Liver (tissue), 9 donors: ENCODE data around the gene ETDA. TPM values are rescaled to one million over a fixed set of nuclear protein-coding genes. Genes with fewer than 3 reads are reported as not detected.

ENCODE experiments used
- DNase-seq: peaks from one replicate; pipeline ENCODE4 v3.0.0-alpha.2; 2017; ENCODE audit warnings: low spot score
- H3K27ac ChIP-seq, 2 donors: one replicate each; pipeline ENCODE4 v1.7.0; 2013; ENCODE audit warnings: inconsistent platforms in 2 of 2, low read length in 2 of 2, control low read depth in 1 of 2, low read depth in 1 of 2, mild to moderate bottlenecking in 1 of 2
- H3K27me3 ChIP-seq, 4 donors: one replicate each; pipeline versions ENCODE4 v1.6.1 to v1.7.0; 2013; ENCODE audit warnings: low read length in 3 of 4, inconsistent platforms in 1 of 4, mild to moderate bottlenecking in 1 of 4, moderate library complexity in 1 of 4; ENCODE audit not compliant: control insufficient read depth in 4 of 4, insufficient read depth in 4 of 4
- H3K36me3 ChIP-seq, 4 donors: one replicate each; pipeline versions ENCODE4 v1.6.1 to v1.7.0; 2013; ENCODE audit warnings: low read length in 3 of 4, mild to moderate bottlenecking in 3 of 4, low read depth in 1 of 4, moderate library complexity in 1 of 4; ENCODE audit not compliant: control insufficient read depth in 4 of 4, insufficient read depth in 3 of 4
- H3K4me1 ChIP-seq, 4 donors: one replicate each; pipeline versions ENCODE4 v1.6.1 to v1.7.0; 2013; ENCODE audit warnings: low read length in 3 of 4, mild to moderate bottlenecking in 3 of 4, moderate library complexity in 1 of 4; ENCODE audit not compliant: control insufficient read depth in 4 of 4, insufficient read depth in 4 of 4
- H3K4me3 ChIP-seq, 3 donors: one replicate each; pipeline versions ENCODE4 v1.6.1 to v1.7.0; 2013; ENCODE audit warnings: low read length in 3 of 3, control low read depth in 1 of 3, low read depth in 1 of 3, mild to moderate bottlenecking in 1 of 3
- H3K9ac ChIP-seq, 2 donors: one replicate each; pipeline ENCODE4 v1.7.0; 2013; ENCODE audit warnings: low read length in 2 of 2, mild to moderate bottlenecking in 2 of 2, moderate library complexity in 2 of 2, control low read depth in 1 of 2, low read depth in 1 of 2
- H3K9me3 ChIP-seq, 4 donors: one replicate each; pipeline versions ENCODE4 v1.6.1 to v1.7.0; 2013; ENCODE audit warnings: low read length in 3 of 4; ENCODE audit not compliant: control insufficient read depth in 4 of 4
- EGR1 ChIP-seq, 2 donors: IDR thresholded peaks; 2 replicates each; pipeline ENCODE4 v1.6.1; 2016 to 2018; ENCODE audit warnings: antibody characterized with exemption in 2 of 2, low read depth in 2 of 2
- FOXA1 ChIP-seq: IDR thresholded peaks from 2 replicates; pipeline ENCODE4 v1.6.1; 2016; ENCODE audit warnings: antibody characterized with exemption
- FOXA2 ChIP-seq: IDR thresholded peaks from 2 replicates; pipeline ENCODE4 v1.6.1; 2016; ENCODE audit warnings: antibody characterized with exemption
- GABPA ChIP-seq, 2 donors: IDR thresholded peaks in 1 of 2; conservative IDR thresholded peaks in 1 of 2; 2 replicates each; pipeline ENCODE4 v1.6.1; 2016; ENCODE audit warnings: antibody characterized with exemption in 2 of 2, mild to moderate bottlenecking in 1 of 2, moderate library complexity in 1 of 2
- HNF4A ChIP-seq, 2 donors: conservative IDR thresholded peaks; 2 replicates each; pipeline ENCODE4 v1.6.1; 2016; ENCODE audit warnings: antibody characterized with exemption in 2 of 2, mild to moderate bottlenecking in 2 of 2
- HNF4G ChIP-seq: IDR thresholded peaks from 2 replicates; pipeline ENCODE4 v1.6.1; 2016; ENCODE audit warnings: antibody characterized with exemption
- JUND ChIP-seq, 2 donors: IDR thresholded peaks; 2 replicates each; pipeline ENCODE4 v1.6.1; 2016; ENCODE audit warnings: antibody characterized with exemption in 2 of 2
- NR2F2 ChIP-seq: IDR thresholded peaks from 2 replicates; pipeline ENCODE4 v1.6.1; 2016; ENCODE audit warnings: antibody characterized with exemption
- RAD21 ChIP-seq, 2 donors: IDR thresholded peaks; 2 replicates each; pipeline ENCODE4 v1.6.1; 2016; ENCODE audit warnings: antibody characterized with exemption in 2 of 2, mild to moderate bottlenecking in 2 of 2
- RXRA ChIP-seq, 2 donors: IDR thresholded peaks; 2 replicates each; pipeline ENCODE4 v1.6.1; 2017 to 2018; ENCODE audit warnings: antibody characterized with exemption in 2 of 2, mild to moderate bottlenecking in 1 of 2
- SP1 ChIP-seq: IDR thresholded peaks from 2 replicates; pipeline ENCODE4 v1.6.1; 2018; ENCODE audit warnings: antibody characterized with exemption, mild to moderate bottlenecking
- TAF1 ChIP-seq: conservative IDR thresholded peaks from 2 replicates; pipeline ENCODE4 v1.6.1; 2016; ENCODE audit warnings: antibody characterized with exemption, mild to moderate bottlenecking
- YY1 ChIP-seq: IDR thresholded peaks from 2 replicates; pipeline ENCODE4 v1.6.1; 2016; ENCODE audit warnings: antibody characterized with exemption, mild to moderate bottlenecking
- WGBS: extraction: QIAGEN DNeasy Blood & Tissue Kit; methylation state at CpG from one replicate; pipeline ENCODE4 v1.1.7; 2013; 5-methylcytosine and 5-hydroxymethylcytosine counted together
- polyA plus RNA-seq, 2 donors: library from polyadenylated mRNA; stranded (reverse) in 1 of 2; unstranded in 1 of 2; fragments of 200-250 nt in 1 of 2; fragments of >200 nt in 1 of 2; fragmentation: Nextera tagmentation in 1 of 2; extraction: Ambion mirVana in 1 of 2; gene quantifications; one replicate each; pipeline versions ENCODE4 v1.2.1 to v1.2.3, GENCODE V29; 2013 to 2015
- total RNA-seq, 2 donors: library from RNA; depleted of rRNA; stranded (reverse); fragments of >200 nt; gene quantifications; one replicate each; pipeline ENCODE4 v1.2.3, GENCODE V29; 2014
- TF ChIP-seq, protein P1 (sequence below): IDR thresholded peaks from 2 replicates; pipeline ENCODE4 v1.6.1; 2016; ENCODE audit warnings: antibody characterized with exemption
- TF ChIP-seq, protein P2 (sequence below): fragments of 150-350 bp; IDR thresholded peaks from 2 replicates; pipeline ENCODE4 v1.5.1; 2017; ENCODE audit warnings: improper control_type of control experiment, low read depth, low read length; ENCODE audit not compliant: missing input control
- TF ChIP-seq, protein P3 (sequence below): IDR thresholded peaks from 2 replicates; pipeline ENCODE4 v1.6.1; 2016; ENCODE audit warnings: antibody characterized with exemption
- TF ChIP-seq, protein P4 (sequence below): IDR thresholded peaks from 2 replicates; pipeline ENCODE4 v1.6.1; 2016; ENCODE audit warnings: antibody characterized with exemption
- TF ChIP-seq, protein P5 (sequence below): IDR thresholded peaks from 2 replicates; pipeline ENCODE4 v1.6.1; 2016; ENCODE audit warnings: antibody characterized with exemption, mild to moderate bottlenecking
- donor health status: healthy.
- donor health status: healthy.
- donor health status: healthy.
- donor health status: healthy.
- donor health status: healthy.

ETDA gene
- total and polyA plus RNA-seq, 4 donors: not detected

DNA sequence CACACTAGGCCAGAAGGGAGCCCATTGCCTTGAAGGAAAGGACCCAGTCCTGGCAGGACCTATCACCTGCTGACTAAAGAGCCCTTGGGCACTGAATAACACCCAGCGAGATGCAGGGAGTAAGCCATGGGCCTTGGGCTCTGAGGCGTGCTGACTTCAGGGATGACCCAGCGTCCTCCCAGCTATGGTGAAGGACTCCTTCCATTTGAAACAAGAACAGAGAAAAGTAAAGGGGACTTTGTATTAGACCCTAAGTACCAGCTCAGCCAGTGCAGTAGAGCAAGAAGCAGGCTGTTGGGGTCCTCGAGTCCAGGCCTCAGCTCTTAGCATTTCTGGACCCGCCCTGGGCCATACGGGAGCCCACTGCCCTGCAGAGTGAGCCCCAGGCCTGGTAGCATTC lies 5.1 kb downstream of the ETDA start:
- H3K9me3 ChIP-seq: peaks cover 0 to 1% (median 0%) of the 10 kb centered on the region in 4 donors
- no peaks in the 10 kb centered on the region for H3K4me1 ChIP-seq

More for the DNA sequence above, 5.1 kb downstream of the ETDA start:
- Histone ChIP-seq H3K36me3 (no peaks in the 10 kb centered on the region), H3K27ac (no peak overlapping the region), H3K4me3 (no peak overlapping the region), H3K9ac (no peak overlapping the region), H3K27me3 (no peaks in the 10 kb centered on the region)
- no peak for TF ChIP-seq FOXA1
- TF ChIP-seq HNF4G: no peak
- no peak for TF ChIP-seq GABPA (IDR thresholded peaks at IDR 0.05 in 1 of 2, conservative IDR thresholded peaks at IDR 0.05 in 1 of 2)
- TF ChIP-seq, protein P1, sequence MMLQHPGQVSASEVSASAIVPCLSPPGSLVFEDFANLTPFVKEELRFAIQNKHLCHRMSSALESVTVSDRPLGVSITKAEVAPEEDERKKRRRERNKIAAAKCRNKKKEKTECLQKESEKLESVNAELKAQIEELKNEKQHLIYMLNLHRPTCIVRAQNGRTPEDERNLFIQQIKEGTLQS: no peak
- TF ChIP-seq, protein P2, sequence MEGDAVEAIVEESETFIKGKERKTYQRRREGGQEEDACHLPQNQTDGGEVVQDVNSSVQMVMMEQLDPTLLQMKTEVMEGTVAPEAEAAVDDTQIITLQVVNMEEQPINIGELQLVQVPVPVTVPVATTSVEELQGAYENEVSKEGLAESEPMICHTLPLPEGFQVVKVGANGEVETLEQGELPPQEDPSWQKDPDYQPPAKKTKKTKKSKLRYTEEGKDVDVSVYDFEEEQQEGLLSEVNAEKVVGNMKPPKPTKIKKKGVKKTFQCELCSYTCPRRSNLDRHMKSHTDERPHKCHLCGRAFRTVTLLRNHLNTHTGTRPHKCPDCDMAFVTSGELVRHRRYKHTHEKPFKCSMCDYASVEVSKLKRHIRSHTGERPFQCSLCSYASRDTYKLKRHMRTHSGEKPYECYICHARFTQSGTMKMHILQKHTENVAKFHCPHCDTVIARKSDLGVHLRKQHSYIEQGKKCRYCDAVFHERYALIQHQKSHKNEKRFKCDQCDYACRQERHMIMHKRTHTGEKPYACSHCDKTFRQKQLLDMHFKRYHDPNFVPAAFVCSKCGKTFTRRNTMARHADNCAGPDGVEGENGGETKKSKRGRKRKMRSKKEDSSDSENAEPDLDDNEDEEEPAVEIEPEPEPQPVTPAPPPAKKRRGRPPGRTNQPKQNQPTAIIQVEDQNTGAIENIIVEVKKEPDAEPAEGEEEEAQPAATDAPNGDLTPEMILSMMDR: no peak
- no peak for TF ChIP-seq RAD21 (IDR thresholded peaks at IDR 0.05)
- TF ChIP-seq, protein P3, sequence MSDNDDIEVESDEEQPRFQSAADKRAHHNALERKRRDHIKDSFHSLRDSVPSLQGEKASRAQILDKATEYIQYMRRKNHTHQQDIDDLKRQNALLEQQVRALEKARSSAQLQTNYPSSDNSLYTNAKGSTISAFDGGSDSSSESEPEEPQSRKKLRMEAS: no peak
- no peak for TF ChIP-seq NR2F2
- TF ChIP-seq RXRA (IDR thresholded peaks at IDR 0.05): no peak
- no peak for TF ChIP-seq YY1
- TF ChIP-seq FOXA2: no peak
- TF ChIP-seq HNF4A (conservative IDR thresholded peaks at IDR 0.05): no peak
- TF ChIP-seq TAF1: no peak
- TF ChIP-seq, protein P4, sequence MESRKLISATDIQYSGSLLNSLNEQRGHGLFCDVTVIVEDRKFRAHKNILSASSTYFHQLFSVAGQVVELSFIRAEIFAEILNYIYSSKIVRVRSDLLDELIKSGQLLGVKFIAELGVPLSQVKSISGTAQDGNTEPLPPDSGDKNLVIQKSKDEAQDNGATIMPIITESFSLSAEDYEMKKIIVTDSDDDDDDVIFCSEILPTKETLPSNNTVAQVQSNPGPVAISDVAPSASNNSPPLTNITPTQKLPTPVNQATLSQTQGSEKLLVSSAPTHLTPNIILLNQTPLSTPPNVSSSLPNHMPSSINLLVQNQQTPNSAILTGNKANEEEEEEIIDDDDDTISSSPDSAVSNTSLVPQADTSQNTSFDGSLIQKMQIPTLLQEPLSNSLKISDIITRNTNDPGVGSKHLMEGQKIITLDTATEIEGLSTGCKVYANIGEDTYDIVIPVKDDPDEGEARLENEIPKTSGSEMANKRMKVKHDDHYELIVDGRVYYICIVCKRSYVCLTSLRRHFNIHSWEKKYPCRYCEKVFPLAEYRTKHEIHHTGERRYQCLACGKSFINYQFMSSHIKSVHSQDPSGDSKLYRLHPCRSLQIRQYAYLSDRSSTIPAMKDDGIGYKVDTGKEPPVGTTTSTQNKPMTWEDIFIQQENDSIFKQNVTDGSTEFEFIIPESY: no peak
- TF ChIP-seq JUND (IDR thresholded peaks at IDR 0.05): no peak
- no peak for TF ChIP-seq SP1
- TF ChIP-seq EGR1 (IDR thresholded peaks at IDR 0.05; ENCODE audit: low read depth in 2 of 2): no peak
- TF ChIP-seq, protein P5, sequence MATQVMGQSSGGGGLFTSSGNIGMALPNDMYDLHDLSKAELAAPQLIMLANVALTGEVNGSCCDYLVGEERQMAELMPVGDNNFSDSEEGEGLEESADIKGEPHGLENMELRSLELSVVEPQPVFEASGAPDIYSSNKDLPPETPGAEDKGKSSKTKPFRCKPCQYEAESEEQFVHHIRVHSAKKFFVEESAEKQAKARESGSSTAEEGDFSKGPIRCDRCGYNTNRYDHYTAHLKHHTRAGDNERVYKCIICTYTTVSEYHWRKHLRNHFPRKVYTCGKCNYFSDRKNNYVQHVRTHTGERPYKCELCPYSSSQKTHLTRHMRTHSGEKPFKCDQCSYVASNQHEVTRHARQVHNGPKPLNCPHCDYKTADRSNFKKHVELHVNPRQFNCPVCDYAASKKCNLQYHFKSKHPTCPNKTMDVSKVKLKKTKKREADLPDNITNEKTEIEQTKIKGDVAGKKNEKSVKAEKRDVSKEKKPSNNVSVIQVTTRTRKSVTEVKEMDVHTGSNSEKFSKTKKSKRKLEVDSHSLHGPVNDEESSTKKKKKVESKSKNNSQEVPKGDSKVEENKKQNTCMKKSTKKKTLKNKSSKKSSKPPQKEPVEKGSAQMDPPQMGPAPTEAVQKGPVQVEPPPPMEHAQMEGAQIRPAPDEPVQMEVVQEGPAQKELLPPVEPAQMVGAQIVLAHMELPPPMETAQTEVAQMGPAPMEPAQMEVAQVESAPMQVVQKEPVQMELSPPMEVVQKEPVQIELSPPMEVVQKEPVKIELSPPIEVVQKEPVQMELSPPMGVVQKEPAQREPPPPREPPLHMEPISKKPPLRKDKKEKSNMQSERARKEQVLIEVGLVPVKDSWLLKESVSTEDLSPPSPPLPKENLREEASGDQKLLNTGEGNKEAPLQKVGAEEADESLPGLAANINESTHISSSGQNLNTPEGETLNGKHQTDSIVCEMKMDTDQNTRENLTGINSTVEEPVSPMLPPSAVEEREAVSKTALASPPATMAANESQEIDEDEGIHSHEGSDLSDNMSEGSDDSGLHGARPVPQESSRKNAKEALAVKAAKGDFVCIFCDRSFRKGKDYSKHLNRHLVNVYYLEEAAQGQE: no peak
- 89% methylated on average over 6 of the region's 6 CpGs for WGBS
- no peak for DNase-seq
